Cerebellar nuclear complex (tissue), 1 donor: ENCODE results near the gene AKT2.

Source experiments
- DNase-seq, 2 experiments: peaks; one replicate each; lab custom pipeline; 2025; lab: John Stamatoyannopoulos, UW

AKT2 gene

GRCh38 chr19:40273469-40274360, 11.4 kb downstream of the AKT2 start:
- DNase-seq: peak in 1 of 2 experiments; percentile 30

- DNase-seq: no peak
These were observed 12.9 kb downstream of the AKT2 start for GRCh38 chr19:40272261-40272660.

GRCh38 chr19:40271706-40272105, 13.4 kb downstream of the AKT2 start:
- DNase-seq: no peak

GRCh38 chr19:40270362-40271089, 14.6 kb downstream of the AKT2 start:
- DNase-seq: peak; percentile 68 to 86

GRCh38 chr19:40269216-40269940, 15.8 kb downstream of the AKT2 start:
- no peak for DNase-seq

DNA sequence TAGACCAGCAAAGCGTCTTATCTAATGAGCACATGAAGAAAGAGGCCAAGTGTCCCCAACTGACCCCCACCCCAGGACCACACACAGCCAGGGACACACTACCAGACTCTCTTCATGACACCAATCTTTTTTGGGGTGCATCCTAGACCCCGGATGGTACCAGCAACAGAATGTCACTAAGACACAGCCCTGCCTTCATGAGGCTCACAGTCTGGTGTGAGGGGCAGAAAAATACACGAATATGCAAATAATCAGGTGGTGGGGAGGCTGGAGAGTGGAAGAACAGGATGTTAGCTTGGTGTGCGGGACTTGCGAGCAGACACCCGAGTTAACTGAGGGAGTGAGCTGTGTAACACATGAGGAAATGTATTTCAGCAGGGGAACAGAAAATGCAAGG, 17.5 kb downstream of the AKT2 start:
- no peak for DNase-seq

- no peak for DNase-seq
These were observed 18.1 kb downstream of the AKT2 start for GRCh38 chr19:40266912-40267600.

DNA sequence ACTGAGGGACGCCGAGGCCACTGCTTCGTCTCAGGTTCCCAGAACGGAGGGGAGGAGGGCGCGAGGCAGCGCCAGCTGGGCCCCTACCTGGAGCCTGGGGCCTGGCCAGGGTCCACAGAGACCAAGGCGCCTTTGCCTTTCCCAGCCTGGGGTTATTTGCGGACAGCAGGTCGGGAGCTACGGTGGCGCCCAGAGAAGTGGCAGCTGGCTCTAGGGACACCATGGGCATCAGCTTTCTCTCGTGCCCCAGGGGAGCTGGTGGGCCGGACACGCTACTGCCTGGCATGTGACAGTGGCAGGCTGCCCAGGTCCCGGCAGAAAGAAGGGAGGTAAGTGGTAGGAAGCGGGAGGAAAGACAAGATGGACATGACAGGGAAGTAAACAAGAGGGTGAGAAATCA, 19.0 kb downstream of the AKT2 start:
- DNase-seq: peak in 1 of 2 experiments; percentile 69

DNA sequence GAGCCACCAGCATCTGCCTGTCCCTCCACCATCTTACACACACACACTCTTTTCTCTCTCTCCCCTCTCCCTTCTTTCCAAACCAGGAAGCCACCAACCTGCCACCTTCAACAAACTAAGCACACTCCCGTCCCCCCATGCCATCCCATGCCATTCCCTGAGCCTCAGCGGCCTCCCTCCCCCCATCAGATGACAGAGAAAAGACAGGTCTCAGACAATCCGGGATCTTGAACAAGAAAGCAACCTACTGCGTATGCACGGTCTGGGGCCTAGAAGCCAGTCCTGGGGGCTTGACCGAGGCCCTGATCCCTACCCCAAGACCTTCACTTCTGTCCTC, 19.4 kb downstream of the AKT2 start:
- no peak for DNase-seq

DNA sequence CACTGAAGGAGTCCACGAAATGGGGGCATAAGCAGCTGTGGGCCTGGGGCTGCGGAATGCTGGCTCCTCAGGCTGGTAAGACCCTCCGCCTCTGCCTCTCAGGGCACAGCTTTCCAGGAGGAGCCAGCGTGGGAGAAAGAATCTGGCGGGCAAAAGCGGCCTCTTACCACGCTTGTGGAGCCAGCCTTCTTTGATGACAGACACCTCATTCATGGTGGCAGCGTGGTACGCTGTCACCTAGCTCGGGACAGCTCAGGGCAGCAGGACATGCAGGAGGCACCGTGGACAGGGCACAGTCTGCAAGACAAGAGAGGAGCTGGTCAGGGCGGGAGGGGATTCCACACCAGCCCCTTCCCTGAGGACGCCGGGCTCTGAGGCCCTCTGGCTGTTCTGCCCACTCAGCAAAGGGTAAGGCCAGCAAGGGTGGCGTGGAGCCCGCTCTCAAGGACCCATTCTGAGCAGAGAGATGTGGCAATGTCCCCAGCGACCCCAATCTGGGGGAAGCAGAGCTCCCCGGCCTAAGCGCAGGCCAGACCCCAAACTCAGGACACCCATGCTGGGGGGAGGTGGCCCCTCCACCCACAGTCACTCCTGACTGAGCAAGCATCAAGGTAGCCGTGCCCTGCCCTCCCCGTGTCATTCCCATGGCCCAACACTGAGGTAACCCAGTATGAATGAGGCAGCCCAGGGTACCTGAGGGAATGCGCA, 19.9 kb downstream of the AKT2 start:
- DNase-seq: no peak

- no peak for DNase-seq
These were observed 20.7 kb downstream of the AKT2 start for GRCh38 chr19:40264314-40265054.

- DNase-seq: peak in 1 of 2 experiments; percentile 16
These were observed 21.5 kb downstream of the AKT2 start for GRCh38 chr19:40263440-40264313.

GRCh38 chr19:40262422-40262821, 22.7 kb downstream of the AKT2 start:
- no peak for DNase-seq

GRCh38 chr19:40261631-40262030, 23.5 kb downstream of the AKT2 start:
- DNase-seq: no peak

GRCh38 chr19:40257096-40257517, 28.0 kb downstream of the AKT2 start:
- DNase-seq: no peak

GRCh38 chr19:40256512-40256911, 28.6 kb downstream of the AKT2 start:
- DNase-seq: no peak

DNA sequence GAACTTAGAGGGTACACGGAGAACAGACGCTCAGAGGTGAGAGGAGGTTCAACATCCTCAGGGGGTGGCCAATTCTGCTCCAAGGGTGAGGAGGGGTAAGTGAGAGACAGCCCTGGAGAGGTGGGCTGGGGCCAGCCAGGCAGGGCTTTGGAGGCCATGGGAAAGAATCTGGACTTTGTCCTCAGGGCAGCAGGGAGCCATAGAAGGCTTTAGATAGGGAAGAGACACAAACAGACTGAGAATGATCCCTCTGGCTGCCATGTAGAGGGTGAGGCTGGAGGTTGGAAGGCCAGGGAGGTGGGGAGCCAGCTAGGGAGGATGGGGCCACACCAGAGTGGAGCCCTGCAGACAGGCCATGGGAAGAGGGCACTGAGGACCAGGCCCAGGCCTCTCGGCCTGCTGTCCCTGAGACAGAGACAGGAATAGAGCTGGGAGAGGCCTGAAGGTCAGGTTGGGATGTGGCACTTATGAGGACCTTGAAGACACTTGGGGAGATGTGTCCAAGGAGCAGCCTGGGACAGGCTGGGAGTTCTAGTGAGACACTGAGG, 29.5 kb downstream of the AKT2 start:
- no peak for DNase-seq

GRCh38 chr19:40254714-40255418, 30.3 kb downstream of the AKT2 start:
- no peak for DNase-seq
